Measurements from ENCODE around the gene HOXC12.

- no peak for TF ChIP-seq POLR2A (IDR thresholded peaks at IDR 0.05; ENCODE audit: low read length)
- no peak for TF ChIP-seq GATA1 (IDR thresholded peaks at IDR 0.05; ENCODE audit: low read depth, low read length)
These were observed 47.6 kb upstream of the HOXC12 start for GRCh38 chr12:53907103-53907502.
